HepG2 (cell line): ENCODE data around the gene LPAR4. TPM values are rescaled to one million over a fixed set of nuclear protein-coding genes. Genes with fewer than 3 reads are reported as not detected.
A peak's percentile ranks its signal among the peaks of the same experiment; 100 is the strongest.

Experiments used
- ATAC-seq: fragments of 200-7000 bp; cut with Tn5 transposase; 3 replicates; pipeline ENCODE4 v1.9.1; 2020; ENCODE audit warnings: mild to moderate bottlenecking, moderate library complexity
- BruUV-seq: library from RNA; stranded (reverse); fragments of 400-500 nt; replicated peaks from 2 replicates; lab custom pipeline; 2021; lab: Mats Ljungman, UMichigan
- CTCF ChIA-PET: fragments of 300-600 bp; formaldehyde crosslinking; extraction: SDS; loops from one replicate; lab custom pipeline; 2021; ENCODE audit warnings: low total read pairs, inconsistent platforms, low intra/inter-chr PET ratio; lab: Yijun Ruan, JAX
- POLR2A ChIA-PET: fragments of 350-600 bp; sonication (Branson Sonifier 250); formaldehyde crosslinking; loops from one replicate; lab custom pipeline; 2020; ENCODE audit warnings: antibody characterized with exemption, inconsistent platforms; lab: Yijun Ruan, JAX
- DNase-seq: peaks from one replicate; pipeline ENCODE4 v3.0.0-alpha.2; 2015; ENCODE audit warnings: low spot score
- FAIRE-seq: peaks from 3 replicates; lab custom pipeline; 2011; peaks lifted over from hg19 to GRCh38; lab: Jason Lieb, UNC
- H2AFZ ChIP-seq: one replicate; pipeline ENCODE4 v1.6.1; 2011; ENCODE audit warnings: low read length, inconsistent platforms
- H3K27ac ChIP-seq: fragments of 300-600 bp; 3 replicates; pipeline ENCODE4 v1.8.0; 2011; ENCODE audit warnings: mixed run types, mild to moderate bottlenecking, mixed read lengths, low read length, inconsistent platforms; ENCODE audit not compliant: insufficient read depth; ENCODE audit errors: extremely low read length
- H3K27me3 ChIP-seq, 2 experiments: fragments of 200-600 bp in 1 of 2; 2 replicates in 1 of 2; 3 replicates in 1 of 2; pipeline versions ENCODE4 v1.6.0 to v1.8.0; 2011; ENCODE audit warnings: low read length in 2 of 2, mild to moderate bottlenecking in 2 of 2, moderate library complexity in 2 of 2, inconsistent platforms in 1 of 2; ENCODE audit not compliant: insufficient read depth in 2 of 2, control insufficient read depth in 1 of 2
- H3K36me3 ChIP-seq, 2 experiments: fragments of 200-600 bp in 1 of 2; replicated peaks in 1 of 2; 2 replicates in 1 of 2; 3 replicates in 1 of 2; pipeline versions ENCODE4 v1.5.1 to v1.8.0; 2011; ENCODE audit warnings: low read length in 2 of 2, inconsistent platforms in 1 of 2; ENCODE audit not compliant: insufficient read depth in 2 of 2, control insufficient read depth in 1 of 2
- H3K4me1 ChIP-seq: 2 replicates; pipeline ENCODE4 v1.5.1; 2012; ENCODE audit warnings: low read length, inconsistent platforms; ENCODE audit not compliant: insufficient read depth
- H3K4me2 ChIP-seq: 2 replicates; pipeline ENCODE4 v1.6.0; 2011; ENCODE audit warnings: low read depth, low read length, inconsistent platforms
- H3K4me3 ChIP-seq, 3 experiments: fragments of 200-600 bp in 1 of 3; sonication (generic), shearing (Covaris generic) in 1 of 3; replicated peaks in 1 of 3; 2 replicates each; pipeline ENCODE4 v1.5.1; 2011 to 2016; ENCODE audit warnings: low read length in 3 of 3, inconsistent platforms in 2 of 3, low read depth in 2 of 3, mild to moderate bottlenecking in 2 of 3, control low read depth in 1 of 3, mixed read lengths in 1 of 3; ENCODE audit not compliant: insufficient read depth in 1 of 3
- H3K79me2 ChIP-seq: one replicate; pipeline ENCODE4 v1.6.1; 2011; ENCODE audit warnings: low read length, inconsistent platforms; ENCODE audit not compliant: insufficient read depth
- H3K9ac ChIP-seq: 2 replicates; pipeline ENCODE4 v1.6.0; 2011; ENCODE audit warnings: mild to moderate bottlenecking, low read depth, low read length, inconsistent platforms; ENCODE audit not compliant: insufficient read depth
- H3K9me3 ChIP-seq: 2 replicates; pipeline ENCODE4 v1.5.1; 2012; ENCODE audit warnings: mild to moderate bottlenecking, low read length
- H4K20me1 ChIP-seq: 2 replicates; pipeline ENCODE4 v1.6.0; 2011; ENCODE audit warnings: inconsistent platforms, mild to moderate bottlenecking, low read length, moderate library complexity; ENCODE audit not compliant: insufficient read depth
- GPN1 ChIP-seq: sonication (generic); formaldehyde crosslinking; IDR thresholded peaks from 2 replicates; pipeline ENCODE4 v1.5.1; 2020; ENCODE audit warnings: missing genetic modification reagents, borderline replicate concordance
- NR2F2 ChIP-seq: IDR thresholded peaks from 2 replicates; pipeline ENCODE4 v1.6.1; 2012; ENCODE audit warnings: low read depth, inconsistent platforms, borderline replicate concordance
- SMAD9 ChIP-seq: sonication (generic); formaldehyde crosslinking; IDR thresholded peaks from 2 replicates; pipeline ENCODE4 v1.5.1; 2020; ENCODE audit warnings: mild to moderate bottlenecking, missing genetic modification reagents
- TP53 ChIP-seq: sonication (generic); formaldehyde crosslinking; conservative IDR thresholded peaks from 2 replicates; pipeline ENCODE4 v1.4.0; 2020; ENCODE audit warnings: missing genetic modification reagents
- U2AF1 ChIP-seq: fragments of 200-400 bp; formaldehyde crosslinking; optimal IDR thresholded peaks from 2 replicates; pipeline ENCODE3; 2017; ENCODE audit warnings: mild to moderate bottlenecking, low read depth, low read length
- ZNF598 ChIP-seq: sonication (generic); formaldehyde crosslinking; IDR thresholded peaks from 2 replicates; pipeline ENCODE4 v1.5.1; 2020; ENCODE audit warnings: mild to moderate bottlenecking, missing genetic modification reagents, borderline replicate concordance
- ZNF614 ChIP-seq: IDR thresholded peaks from 2 replicates; pipeline ENCODE4 v1.6.1; 2018; ENCODE audit warnings: missing biosample characterization, missing genetic modification reagents, inconsistent platforms, borderline replicate concordance
- ZNF672 ChIP-seq: sonication (generic); formaldehyde crosslinking; IDR thresholded peaks from 2 replicates; pipeline ENCODE4 v1.8.1; 2022; ENCODE audit warnings: missing genetic modification reagents
- WGBS: methylation state at CpG from one replicate; pipeline ENCODE4 v1.1.6; 2017; ENCODE audit warnings: low lambda C conversion rate; 5-methylcytosine and 5-hydroxymethylcytosine counted together
- in situ Hi-C: cut with HindIII; loops from 2 replicates; pipeline ENCODE4 v1.10.0; 2017; ENCODE audit warnings: low pct_unique_long_range_greater_than_20kb; ENCODE audit not compliant: extremely low pct_ligation_motif_present
- intact Hi-C: fragments of 100-400 bp; cut with micrococcal nuclease; formaldehyde crosslinking; loops from one replicate; pipeline ENCODE4 v1.10.0; 2022; ENCODE audit not compliant: unreplicated experiment
- polyA plus RNA-seq, 8 experiments: library from polyadenylated mRNA; depleted of rRNA in 3 of 8; stranded (reverse) in 7 of 8; unstranded in 1 of 8; fragments of >200 nt; fragmentation: Illumina TruSeq in 4 of 8; extraction: Trizol in 4 of 8; gene quantifications; 2 replicates each; pipeline versions ENCODE4 v1.2.1 to v1.2.3, GENCODE V29; 2011 to 2016; ENCODE audit warnings: low read depth in 4 of 8, missing spikeins in 1 of 8, mixed read lengths in 1 of 8; ENCODE audit not compliant: insufficient read depth in 1 of 8
- total RNA-seq, 5 experiments: library from RNA; depleted of rRNA; stranded (reverse); fragments of >200 nt; fragmentation: Illumina TruSeq; extraction: Trizol; gene quantifications; 2 replicates each; pipeline ENCODE4 v1.2.3, GENCODE V29; 2016; ENCODE audit warnings: low read depth in 1 of 5
- TF ChIP-seq, protein P1 (sequence below): sonication (generic); formaldehyde crosslinking; IDR thresholded peaks from 2 replicates; pipeline ENCODE4 v1.9.0; 2021; ENCODE audit warnings: mild to moderate bottlenecking, missing genetic modification reagents
- TF ChIP-seq, protein P2 (sequence below): IDR thresholded peaks from 2 replicates; pipeline ENCODE4 v1.6.1; 2016; ENCODE audit warnings: low read depth
- TF ChIP-seq, protein P3 (sequence below), 2 experiments: sonication (generic) in 1 of 2; formaldehyde crosslinking in 1 of 2; IDR thresholded peaks; 2 replicates each; pipeline versions ENCODE4 v1.4.0 to v1.6.1; 2016 to 2020; ENCODE audit warnings: borderline replicate concordance in 1 of 2, low read depth in 1 of 2, mild to moderate bottlenecking in 1 of 2, missing genetic modification reagents in 1 of 2

The LPAR4 gene
- total and polyA plus RNA-seq, 2 of the 13 experiments (the other 11 are each of a cell fraction or from before 2014, with no cell fraction given), result not detected

DNA sequence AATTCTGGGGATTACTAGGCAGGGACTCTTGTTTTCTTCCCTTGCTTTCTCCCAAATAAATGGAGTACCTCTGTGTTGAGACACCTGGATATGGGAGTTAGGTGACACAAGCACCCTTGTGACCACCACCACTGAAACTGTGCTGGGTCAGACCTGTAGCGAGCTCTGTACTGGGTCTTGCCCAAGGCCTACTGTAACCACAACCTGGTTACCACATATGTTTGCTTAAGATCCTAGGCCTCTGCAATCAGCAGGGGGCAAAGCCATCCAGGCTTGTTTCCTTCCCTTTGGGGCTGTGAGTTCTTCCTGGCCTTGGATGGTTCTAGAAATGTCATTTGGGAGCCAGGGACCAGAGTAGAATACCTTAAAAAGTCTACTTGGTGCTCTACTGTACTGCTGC is 49.4 kb downstream of the LPAR4 start:
- Histone ChIP-seq H3K4me1 (no peaks in the 10 kb centered on the region), H3K79me2 (no peaks in the 10 kb centered on the region), H3K4me2 (no peak overlapping the region), H3K36me3 (no peaks in the 10 kb centered on the region), H3K27ac (no peak overlapping the region), H4K20me1 (no peaks in the 10 kb centered on the region), H3K9ac (no peak overlapping the region), H3K4me3 (no peak overlapping the region), H3K9me3 (no peaks in the 10 kb centered on the region; the same call in 1 of the 2 replicates), H2AFZ (no peak overlapping the region), H3K27me3 (no peaks in the 10 kb centered on the region)
- no CpG with 5 or more reads among the region's 1 CpG for WGBS
- DNase-seq (no peak), FAIRE-seq (no peak), ATAC-seq (peak; percentile 49; the same call in 2 of the 3 replicates)
- intact Hi-C loops (no loop called here), in situ Hi-C loops (no loop called here)
- TF ChIP-seq NR2F2 (no peak), GPN1 (CRISPR knock-in tag) (no peak), SMAD9 (CRISPR knock-in tag) (no peak), ZNF598 (CRISPR knock-in tag) (no peak), ZNF614 (CRISPR knock-in tag) (no peak), ZNF672 (no peak), U2AF1 (no peak), TP53 (CRISPR knock-in tag) (no peak)
- TF ChIP-seq, protein P1, sequence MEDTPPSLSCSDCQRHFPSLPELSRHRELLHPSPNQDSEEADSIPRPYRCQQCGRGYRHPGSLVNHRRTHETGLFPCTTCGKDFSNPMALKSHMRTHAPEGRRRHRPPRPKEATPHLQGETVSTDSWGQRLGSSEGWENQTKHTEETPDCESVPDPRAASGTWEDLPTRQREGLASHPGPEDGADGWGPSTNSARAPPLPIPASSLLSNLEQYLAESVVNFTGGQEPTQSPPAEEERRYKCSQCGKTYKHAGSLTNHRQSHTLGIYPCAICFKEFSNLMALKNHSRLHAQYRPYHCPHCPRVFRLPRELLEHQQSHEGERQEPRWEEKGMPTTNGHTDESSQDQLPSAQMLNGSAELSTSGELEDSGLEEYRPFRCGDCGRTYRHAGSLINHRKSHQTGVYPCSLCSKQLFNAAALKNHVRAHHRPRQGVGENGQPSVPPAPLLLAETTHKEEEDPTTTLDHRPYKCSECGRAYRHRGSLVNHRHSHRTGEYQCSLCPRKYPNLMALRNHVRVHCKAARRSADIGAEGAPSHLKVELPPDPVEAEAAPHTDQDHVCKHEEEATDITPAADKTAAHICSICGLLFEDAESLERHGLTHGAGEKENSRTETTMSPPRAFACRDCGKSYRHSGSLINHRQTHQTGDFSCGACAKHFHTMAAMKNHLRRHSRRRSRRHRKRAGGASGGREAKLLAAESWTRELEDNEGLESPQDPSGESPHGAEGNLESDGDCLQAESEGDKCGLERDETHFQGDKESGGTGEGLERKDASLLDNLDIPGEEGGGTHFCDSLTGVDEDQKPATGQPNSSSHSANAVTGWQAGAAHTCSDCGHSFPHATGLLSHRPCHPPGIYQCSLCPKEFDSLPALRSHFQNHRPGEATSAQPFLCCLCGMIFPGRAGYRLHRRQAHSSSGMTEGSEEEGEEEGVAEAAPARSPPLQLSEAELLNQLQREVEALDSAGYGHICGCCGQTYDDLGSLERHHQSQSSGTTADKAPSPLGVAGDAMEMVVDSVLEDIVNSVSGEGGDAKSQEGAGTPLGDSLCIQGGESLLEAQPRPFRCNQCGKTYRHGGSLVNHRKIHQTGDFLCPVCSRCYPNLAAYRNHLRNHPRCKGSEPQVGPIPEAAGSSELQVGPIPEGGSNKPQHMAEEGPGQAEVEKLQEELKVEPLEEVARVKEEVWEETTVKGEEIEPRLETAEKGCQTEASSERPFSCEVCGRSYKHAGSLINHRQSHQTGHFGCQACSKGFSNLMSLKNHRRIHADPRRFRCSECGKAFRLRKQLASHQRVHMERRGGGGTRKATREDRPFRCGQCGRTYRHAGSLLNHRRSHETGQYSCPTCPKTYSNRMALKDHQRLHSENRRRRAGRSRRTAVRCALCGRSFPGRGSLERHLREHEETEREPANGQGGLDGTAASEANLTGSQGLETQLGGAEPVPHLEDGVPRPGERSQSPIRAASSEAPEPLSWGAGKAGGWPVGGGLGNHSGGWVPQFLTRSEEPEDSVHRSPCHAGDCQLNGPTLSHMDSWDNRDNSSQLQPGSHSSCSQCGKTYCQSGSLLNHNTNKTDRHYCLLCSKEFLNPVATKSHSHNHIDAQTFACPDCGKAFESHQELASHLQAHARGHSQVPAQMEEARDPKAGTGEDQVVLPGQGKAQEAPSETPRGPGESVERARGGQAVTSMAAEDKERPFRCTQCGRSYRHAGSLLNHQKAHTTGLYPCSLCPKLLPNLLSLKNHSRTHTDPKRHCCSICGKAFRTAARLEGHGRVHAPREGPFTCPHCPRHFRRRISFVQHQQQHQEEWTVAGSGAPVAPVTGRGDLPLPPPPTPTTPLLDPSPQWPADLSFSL (CRISPR knock-in tag), result no peak
- TF ChIP-seq, protein P2, sequence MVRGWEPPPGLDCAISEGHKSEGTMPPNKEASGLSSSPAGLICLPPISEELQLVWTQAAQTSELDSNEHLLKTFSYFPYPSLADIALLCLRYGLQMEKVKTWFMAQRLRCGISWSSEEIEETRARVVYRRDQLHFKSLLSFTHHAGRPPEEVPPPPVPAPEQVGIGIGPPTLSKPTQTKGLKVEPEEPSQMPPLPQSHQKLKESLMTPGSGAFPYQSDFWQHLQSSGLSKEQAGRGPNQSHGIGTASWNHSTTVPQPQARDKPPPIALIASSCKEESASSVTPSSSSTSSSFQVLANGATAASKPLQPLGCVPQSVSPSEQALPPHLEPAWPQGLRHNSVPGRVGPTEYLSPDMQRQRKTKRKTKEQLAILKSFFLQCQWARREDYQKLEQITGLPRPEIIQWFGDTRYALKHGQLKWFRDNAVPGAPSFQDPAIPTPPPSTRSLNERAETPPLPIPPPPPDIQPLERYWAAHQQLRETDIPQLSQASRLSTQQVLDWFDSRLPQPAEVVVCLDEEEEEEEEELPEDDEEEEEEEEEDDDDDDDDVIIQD (CRISPR knock-in tag), result no peak
- TF ChIP-seq, protein P3, sequence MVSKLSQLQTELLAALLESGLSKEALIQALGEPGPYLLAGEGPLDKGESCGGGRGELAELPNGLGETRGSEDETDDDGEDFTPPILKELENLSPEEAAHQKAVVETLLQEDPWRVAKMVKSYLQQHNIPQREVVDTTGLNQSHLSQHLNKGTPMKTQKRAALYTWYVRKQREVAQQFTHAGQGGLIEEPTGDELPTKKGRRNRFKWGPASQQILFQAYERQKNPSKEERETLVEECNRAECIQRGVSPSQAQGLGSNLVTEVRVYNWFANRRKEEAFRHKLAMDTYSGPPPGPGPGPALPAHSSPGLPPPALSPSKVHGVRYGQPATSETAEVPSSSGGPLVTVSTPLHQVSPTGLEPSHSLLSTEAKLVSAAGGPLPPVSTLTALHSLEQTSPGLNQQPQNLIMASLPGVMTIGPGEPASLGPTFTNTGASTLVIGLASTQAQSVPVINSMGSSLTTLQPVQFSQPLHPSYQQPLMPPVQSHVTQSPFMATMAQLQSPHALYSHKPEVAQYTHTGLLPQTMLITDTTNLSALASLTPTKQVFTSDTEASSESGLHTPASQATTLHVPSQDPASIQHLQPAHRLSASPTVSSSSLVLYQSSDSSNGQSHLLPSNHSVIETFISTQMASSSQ (IDR thresholded peaks at IDR 0.05; ENCODE audit: low read depth), result no peak
- TF ChIP-seq, protein P3 (CRISPR knock-in tag; IDR thresholded peaks at IDR 0.05; ENCODE audit: borderline replicate concordance), result no peak
- BruUV-seq, result no TSS peak
- ChIA-PET POLR2A (no interaction called here), CTCF (no interaction called here)
